CD4-positive, alpha-beta T cell treated with Interleukin-1 beta for 1 hour (primary cell): Measurements from ENCODE around the gene VSTM2L.
"Not testable (repeated sequence)": the region's sequence is repeated elsewhere in the genome, so short reads cannot be mapped to it uniquely, and the experiment has no call there.

Source experiments
- DNase-seq, 2 donors: peaks; one replicate each; pipeline ENCODE4 v3.0.0-alpha.2; 2020 to 2022

The VSTM2L gene

GRCh38 chr20:37939701-37940560, 37.0 kb downstream of the VSTM2L start:
- no peak for DNase-seq

DNA sequence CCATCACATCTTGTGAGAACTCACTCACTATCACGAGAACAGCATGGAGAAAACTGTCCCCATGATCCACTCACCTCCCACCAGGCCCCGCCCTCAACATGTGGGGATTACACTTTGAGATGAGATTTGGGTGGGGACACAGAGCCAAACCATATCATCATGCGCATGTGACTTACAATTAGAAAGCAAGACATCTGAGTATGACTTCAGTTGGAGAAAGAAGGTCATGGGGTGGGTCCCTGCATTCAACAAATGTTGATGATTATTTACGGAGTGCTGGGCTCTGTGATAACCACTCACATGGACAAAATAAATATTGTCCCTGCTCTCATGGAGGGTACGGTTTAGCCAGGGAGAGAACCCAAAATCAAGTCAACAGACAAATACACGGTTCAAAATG, 37.9 kb downstream of the VSTM2L start:
- DNase-seq, result no peak

GRCh38 chr20:37941332-37941731, 38.4 kb downstream of the VSTM2L start:
- DNase-seq, result no peak

DNA sequence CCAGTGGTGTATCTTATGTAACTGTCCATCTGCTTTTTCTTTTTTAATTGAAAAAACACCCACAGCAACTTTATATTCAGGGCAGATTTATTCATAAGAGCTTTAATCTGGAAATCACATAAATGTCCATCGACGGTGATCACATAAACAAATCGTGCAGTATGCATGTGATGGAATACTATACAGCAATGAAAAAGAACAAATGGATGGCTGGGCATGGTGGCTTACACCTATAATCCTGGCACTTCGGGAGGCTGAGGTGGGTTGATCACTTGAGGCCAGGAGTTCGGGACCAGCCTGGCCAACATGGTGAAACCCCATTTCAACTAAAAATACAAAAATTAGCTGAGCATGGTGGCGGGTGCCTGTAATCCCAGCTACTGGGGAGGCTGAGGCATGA, 39.1 kb downstream of the VSTM2L start:
- no peak for DNase-seq

- no peak for DNase-seq
These were observed 40.1 kb downstream of the VSTM2L start for GRCh38 chr20:37943033-37943432.

DNA sequence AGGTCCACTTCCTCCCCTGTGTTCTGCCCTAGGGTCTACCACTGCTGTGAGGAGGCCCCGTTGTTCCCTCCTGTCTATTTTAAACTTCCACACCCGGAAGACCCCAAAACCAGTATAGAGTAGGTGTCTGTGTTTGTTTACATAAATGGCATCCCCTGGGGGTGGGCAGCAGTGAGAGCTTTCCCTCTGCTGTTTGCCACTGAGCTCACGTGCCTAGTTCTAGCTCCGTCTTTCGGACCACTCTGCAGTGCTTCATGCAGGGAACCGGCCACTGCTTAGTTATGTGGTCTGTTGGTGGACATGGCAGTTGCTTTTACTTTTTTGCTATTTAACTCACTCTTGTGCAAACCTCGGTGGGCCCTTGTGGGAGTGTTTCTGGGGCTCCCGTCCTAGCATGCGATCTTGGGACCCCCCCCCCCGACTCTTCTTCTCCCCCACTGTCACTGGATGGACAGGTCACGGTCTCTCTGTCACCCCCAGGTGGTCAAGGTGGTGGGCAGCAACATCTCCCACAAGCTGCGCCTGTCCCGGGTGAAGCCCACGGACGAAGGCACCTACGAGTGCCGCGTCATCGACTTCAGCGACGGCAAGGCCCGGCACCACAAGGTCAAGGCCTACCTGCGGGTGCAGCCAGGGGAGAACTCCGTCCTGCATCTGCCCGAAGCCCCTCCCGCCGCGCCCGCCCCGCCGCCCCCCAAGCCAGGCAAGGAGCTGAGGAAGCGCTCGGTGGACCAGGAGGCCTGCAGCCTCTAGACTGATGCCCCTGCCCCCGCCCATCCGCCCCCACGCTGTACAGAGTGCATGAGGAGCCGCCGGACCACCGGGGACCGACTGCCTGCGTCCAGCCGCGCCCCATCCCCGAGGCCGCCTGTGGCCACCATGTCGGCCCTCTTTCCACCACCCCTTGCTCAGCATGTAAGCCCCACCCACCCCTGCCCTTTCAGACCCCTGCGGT, 40.9 kb downstream of the VSTM2L start:
- DNase-seq, result no peak

DNA sequence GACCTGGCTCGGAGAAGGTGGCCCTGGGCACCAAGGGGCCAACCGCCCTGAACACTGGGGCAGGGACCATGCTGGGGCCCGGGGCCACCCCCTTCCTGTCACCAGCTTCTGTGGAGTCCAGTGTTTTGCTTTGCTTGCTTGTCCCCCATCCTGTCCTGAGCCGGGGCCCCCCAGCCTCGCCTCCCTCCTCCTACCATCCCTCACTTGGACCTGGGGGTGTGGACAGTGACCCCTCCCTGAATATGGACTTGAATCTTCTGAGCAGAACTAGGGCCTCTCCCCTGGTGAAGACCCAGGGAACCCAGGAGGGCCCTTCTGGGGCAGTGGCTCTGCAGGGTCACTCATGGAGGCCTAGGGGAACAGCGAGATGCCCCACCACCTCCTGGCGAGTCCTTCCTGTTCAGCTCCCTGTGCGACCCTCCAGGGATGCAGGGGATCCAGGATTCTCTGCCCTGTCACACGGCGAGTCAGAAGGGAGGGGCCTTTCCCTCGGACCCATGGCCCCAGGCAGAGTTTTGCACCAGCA, 41.6 kb downstream of the VSTM2L start:
- no peak for DNase-seq

DNA sequence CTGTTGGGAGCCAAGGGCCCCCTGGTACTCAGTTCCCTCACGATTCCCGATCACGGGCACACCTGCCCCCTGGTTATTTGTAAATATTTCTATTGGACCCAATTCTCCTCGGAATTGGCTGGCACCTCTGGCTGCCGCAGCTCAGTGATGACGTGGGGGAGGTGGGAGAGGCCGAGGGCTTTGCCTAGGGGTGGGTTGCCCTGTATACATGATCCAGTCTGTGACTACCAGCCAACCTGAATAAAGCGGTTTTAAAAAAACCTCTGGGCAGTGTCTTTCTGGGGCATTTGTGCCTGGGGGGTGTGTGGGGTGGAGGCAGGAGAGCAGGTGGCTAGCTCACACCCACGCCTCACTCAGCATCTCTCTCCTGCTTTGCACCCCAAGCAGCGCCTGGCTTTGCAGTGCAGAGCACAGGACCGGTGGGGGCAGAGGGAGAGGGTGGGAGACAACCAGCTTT, 42.2 kb downstream of the VSTM2L start:
- DNase-seq, result no peak

GRCh38 chr20:37946946-37947345, 44.0 kb downstream of the VSTM2L start:
- no peak for DNase-seq

- DNase-seq, result no peak
These were observed 45.0 kb downstream of the VSTM2L start for GRCh38 chr20:37947943-37948342.

GRCh38 chr20:37948956-37949355, 46.0 kb downstream of the VSTM2L start:
- no peak for DNase-seq

DNA sequence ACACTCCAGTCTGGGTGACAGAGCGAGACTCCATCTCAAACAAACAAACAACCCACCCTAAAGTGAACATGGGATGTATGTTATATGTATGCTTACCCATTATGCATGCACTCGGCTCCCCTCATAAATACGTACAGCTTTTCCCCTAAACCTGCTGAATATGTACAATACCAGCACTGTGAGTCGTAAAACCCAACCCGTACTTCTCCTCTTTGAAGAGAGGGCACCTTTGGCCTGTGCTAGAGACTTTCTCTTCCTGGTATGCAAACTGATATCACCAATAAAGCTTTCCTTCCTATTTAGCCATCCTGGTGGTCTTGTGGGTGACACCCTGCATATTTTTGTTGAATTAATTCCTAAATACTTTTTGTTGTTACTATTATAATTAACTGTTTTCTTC, 51.3 kb downstream of the VSTM2L start:
- DNase-seq, result no peak

DNA sequence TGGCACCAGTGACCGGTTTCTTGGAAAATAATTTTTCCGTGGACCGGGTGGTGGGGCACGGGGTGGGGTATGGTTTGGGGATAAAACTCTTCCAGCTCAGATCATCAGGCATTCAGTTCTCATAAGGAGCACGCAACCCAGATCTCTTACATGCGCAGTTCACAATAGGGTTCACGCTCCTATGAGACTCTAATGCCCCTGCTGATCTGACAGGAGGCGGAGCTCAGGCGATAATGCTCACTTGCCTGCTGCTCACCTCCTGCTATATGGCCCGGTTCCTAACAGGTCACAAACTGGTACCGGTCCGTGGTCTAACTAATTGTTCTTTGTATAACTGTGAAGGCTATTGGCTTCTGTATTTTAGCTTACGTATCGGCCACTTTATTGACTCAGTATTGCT, 51.7 kb downstream of the VSTM2L start:
- no peak for DNase-seq

GRCh38 chr20:37955511-37955910, 52.6 kb downstream of the VSTM2L start:
- DNase-seq, result no peak

- DNase-seq, result no peak
These were observed 53.2 kb downstream of the VSTM2L start for GRCh38 chr20:37956107-37956585.

DNA sequence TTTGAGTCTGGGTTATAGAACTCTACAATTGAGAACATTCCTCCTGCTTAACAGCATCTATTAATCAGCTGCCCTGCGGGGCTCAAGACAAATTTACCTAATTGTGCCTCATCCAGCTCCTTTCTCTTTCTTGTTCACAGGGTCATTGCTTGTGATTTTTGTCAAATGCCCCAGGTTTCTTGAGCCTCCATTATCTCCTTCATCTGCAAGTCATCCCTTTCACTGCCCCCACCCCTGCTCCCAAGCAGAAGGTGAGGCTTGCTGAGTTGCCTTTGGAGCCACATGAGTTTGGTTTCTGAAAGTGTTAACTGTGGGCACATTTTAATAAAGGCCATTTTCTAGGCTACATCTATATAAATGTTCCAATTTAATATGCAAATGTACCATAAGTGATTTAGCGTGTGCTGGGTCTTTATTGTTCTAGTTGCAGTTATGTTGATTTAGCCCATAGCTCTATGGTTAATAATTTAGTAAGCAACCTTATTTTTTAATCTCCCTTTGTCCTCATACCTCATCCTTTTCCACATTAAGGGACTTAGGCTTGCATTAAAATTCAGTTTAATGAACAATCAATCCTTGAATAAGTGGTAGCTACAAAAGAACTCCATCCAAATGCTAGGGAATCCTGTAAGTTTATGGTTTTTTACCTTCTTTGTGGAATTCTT, 56.1 kb downstream of the VSTM2L start:
- no peak for DNase-seq

DNA sequence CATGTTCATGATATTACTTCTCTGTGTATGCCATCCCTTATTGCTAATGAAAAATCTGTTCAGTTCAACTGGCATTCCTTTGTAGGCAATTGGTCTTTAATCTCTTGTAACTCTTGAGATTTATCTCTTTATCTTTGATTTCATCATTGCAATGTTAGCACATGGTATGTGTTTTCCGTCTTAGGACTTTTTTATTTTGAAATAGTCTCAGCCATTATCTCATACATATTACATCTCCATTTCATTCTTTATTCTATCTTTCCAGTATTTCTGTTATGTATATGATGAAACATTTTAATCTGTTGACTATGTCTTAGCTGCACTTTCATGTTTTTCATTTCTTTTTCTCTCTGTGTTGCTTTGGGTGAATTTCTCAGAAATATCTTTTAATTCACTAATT, 58.1 kb downstream of the VSTM2L start:
- no peak for DNase-seq

DNA sequence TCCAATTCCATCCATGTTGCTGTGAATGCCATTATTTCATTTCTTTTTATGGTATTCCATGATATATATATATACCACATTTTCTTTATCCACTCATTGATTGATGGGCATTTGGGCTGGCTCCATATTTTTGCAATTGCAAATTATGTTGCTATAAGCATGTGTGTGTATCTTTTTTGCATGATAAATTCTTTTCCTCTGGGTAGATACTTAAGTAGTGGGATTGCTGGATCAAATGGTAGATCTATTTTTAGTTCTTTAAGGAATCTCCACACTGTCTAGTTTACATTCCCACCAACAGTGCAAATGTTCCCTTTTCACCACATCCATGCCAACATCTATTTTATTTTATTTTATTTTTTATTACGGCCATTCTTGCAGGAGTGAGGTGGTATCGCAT, 60.6 kb downstream of the VSTM2L start:
- not testable (repeated sequence) for DNase-seq

DNA sequence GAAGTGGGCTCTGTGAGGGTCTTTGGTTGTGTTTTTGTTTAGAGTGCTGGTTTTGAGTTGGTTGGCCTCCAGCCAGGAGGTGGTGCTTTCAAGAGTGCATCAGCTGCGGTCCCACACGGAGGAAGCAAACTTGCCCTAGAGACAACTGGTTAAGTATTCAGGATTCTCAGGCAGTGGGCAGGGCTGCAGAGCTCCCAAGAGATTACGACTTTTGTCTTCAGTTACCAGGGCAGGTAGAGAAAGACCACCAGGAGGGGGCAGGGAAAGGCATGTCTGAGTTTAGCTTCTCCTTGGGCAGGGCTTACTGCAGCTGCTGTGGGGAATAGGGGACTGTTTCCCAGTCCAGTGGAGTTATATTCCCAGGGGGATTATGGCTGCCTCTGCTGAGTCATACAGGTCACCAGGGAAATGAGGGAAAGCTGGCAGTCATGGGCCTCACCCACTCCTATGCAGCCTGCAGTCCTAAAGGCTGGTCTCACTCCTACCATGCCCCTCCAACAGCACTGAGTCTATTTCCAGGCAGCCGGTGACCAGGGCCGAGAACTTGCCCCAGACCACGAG, 66.0 kb downstream of the VSTM2L start:
- DNase-seq, result no peak

- no peak for DNase-seq
These were observed 67.3 kb downstream of the VSTM2L start for GRCh38 chr20:37969949-37970855.

GRCh38 chr20:37970856-37971245, 67.9 kb downstream of the VSTM2L start:
- no peak for DNase-seq
